ENCODE measurements around the gene SH3RF3. TPM values are rescaled to one million over a fixed set of nuclear protein-coding genes. Genes with fewer than 3 reads are reported as not detected.
"Not testable (repeated sequence)": the region's sequence is repeated elsewhere in the genome, so short reads cannot be mapped to it uniquely, and the experiment has no call there.

The SH3RF3 gene
- total RNA-seq, 1 experiment from 2014 or later, result 0.87 TPM

GRCh38 chr2:109157563-109158105 is 28.6 kb downstream of the SH3RF3 start:
- DNase-seq (ENCODE audit: low spot score), result no peak

DNA sequence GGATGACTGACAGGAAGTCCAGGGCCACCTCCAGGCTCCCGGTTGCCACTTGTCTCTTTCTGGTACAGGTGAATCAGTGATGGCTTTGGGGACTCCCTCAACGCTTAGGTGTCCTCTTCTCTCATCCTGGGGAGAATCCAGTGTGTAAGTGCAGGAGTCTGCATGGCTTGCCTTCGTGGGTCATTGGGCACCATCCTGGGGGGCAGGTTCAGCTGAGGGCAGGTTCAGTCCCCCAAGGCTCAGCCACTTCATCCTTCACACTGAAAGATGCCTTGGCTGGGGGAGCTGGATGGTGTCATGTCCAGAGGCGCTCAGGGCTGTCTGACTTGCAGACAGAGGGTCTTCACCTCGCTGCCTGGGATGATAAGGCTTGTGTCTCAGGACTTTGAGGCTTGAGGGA is 29.2 kb downstream of the SH3RF3 start:
- no peak for DNase-seq (ENCODE audit: low spot score)

DNA sequence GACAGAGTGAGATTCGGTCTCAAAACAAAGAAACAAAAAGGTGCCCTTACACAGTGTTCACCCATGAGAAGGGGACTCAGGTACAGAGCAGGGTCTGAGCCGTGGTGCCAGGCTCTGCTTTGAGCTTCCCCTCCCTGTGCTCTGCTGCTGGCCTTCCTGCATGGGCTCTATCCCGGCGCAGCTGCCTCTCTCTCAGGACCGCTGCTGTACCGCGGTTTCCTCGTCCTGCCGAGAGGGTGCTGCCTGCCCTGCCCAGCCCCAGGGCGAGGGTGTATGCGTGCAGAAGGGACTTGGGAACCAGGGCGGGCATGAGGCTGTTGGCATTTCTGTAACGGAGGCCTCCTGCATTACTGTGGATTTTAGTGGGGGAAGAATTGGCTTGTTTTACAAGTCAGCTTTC is 30.1 kb downstream of the SH3RF3 start:
- no peak for DNase-seq (ENCODE audit: low spot score)

DNA sequence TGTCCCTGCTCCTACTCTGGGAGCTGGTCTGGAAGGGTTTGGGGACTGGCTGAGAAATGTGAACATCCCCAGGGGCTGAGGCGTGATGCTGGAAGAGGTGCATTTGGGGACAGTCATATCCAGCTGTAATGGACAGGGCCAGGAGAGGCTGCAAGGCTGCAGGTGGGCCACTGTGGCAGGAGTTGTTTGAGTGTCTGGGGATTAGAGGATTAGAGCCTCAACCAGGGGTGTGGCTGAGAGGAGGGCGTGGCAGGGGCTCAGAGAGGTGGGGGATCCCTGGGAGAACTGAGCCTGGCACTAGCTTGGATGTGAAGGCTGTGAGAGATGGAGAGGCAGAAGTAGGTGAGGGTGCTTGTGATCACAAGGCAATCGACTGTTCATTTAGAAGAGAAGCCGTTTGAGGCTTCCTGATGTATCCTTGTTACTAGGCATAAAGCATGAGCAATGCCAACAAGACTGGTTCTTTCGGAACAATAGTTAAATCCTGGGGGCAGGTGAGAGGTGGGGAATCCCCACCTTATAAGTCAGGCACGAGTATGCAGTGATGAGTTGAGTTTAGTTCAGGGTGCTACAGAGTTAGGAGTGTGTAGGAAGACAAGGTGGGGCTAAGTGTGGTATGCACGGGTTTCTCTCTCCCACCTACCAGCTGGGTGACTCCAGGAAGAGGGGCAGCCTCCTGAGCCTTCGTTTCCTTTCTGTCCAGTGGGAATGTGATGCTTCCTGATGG is 31.9 kb downstream of the SH3RF3 start:
- DNase-seq (ENCODE audit: low spot score), result no peak

DNA sequence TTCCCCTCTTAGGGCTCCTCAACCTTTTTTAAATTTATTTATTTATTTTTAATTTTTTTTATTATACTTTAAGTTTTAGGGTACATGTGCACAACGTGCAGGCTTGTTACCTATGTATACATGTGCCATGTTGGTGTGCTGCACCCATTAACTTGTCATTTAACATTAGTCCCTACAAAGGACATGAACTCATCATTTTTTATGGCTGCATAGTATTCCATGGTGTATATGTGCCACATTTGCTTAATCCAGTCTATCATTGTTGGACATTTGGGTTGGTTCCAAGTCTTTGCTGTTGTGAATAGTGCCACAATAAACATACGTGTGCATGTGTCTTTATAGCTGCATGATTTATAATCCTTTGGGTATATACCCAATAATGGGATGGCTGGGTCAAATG is 33.4 kb downstream of the SH3RF3 start:
- DNase-seq (ENCODE audit: low spot score), result not testable (repeated sequence)

DNA sequence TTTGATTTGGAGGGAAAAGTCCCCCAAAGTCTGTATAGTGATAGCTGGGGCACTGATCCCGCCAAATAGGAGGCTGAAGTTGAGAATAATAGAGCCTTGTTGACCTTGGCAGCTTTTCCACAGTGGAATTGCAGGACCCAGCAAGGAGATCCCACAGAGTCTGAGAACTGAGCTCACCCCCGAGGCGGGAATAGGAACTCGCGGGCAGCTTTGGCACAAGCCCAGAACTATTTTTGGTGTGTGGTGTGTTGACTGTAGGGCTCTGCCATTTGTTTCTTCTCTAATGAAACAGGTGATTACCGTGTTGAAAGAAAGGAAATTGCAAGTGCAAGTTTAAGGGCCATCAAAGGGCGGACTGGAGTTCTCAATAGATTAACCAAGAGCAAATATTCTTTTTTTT is 34.0 kb downstream of the SH3RF3 start:
- peak; percentile 52 for DNase-seq (ENCODE audit: low spot score)

- DNase-seq (ENCODE audit: low spot score), result no peak
Measured at GRCh38 chr2:109164311-109164710, 35.3 kb downstream of the SH3RF3 start.

DNA sequence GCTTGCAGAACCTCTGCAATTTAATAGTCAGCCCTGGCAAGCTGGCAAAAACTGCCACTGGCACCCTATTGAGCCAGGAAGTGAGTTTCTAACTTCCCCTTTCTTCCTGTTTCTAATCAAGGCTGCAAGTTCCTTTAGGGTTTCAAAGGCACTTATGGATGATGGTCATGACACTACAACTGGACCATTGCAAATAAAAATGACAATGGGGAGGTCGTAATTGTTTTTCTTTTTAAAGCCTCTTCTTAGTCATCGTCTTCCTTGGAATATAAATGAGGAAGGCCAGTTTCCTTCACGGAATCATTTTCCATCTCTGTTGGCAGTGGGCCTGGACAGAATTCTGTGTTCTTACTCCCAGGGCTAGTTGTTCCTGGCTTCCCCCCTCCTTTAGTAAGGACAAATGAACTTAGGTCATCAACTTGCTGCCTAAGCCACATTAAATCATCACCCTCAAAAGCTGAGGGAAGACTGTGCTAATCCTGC is 35.8 kb downstream of the SH3RF3 start:
- DNase-seq (ENCODE audit: low spot score), result peak; percentile 33

GRCh38 chr2:109166811-109167210 is 37.8 kb downstream of the SH3RF3 start:
- no peak for DNase-seq (ENCODE audit: low spot score)

DNA sequence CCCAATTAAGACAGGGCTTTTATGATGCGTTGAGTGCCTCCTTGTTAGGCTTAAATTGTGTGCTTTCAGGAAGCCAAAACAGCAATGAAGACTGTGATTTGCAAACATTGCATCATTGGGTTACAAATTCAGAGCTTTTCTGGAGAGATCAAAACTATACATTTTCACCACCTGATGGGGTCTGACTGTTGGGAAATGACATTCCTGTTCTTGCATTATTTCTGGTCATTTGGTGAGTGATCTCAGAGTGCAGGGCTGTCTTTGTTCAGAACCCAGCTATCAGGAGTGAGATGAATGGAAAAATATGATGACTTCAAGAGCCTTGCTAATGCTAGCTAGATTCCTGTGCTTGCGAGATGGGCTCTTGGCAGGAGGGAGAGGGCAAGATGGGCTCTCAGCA is 39.1 kb downstream of the SH3RF3 start:
- DNase-seq (ENCODE audit: low spot score), result no peak

GRCh38 chr2:109168716-109169115 is 39.7 kb downstream of the SH3RF3 start:
- DNase-seq (ENCODE audit: low spot score), result no peak

- no peak for DNase-seq (ENCODE audit: low spot score)
Measured at GRCh38 chr2:109170645-109171044, 41.6 kb downstream of the SH3RF3 start.

- peak; percentile 97 for DNase-seq (ENCODE audit: low spot score)
Measured at GRCh38 chr2:109171444-109172334, 42.7 kb downstream of the SH3RF3 start.

- no peak for DNase-seq (ENCODE audit: low spot score)
Measured at GRCh38 chr2:109172556-109173105, 43.6 kb downstream of the SH3RF3 start.

- DNase-seq (ENCODE audit: low spot score), result peak; percentile 77
Measured at GRCh38 chr2:109173311-109174171, 44.5 kb downstream of the SH3RF3 start.

- peak; percentile 49 for DNase-seq (ENCODE audit: low spot score)
Measured at GRCh38 chr2:109174214-109174613, 45.2 kb downstream of the SH3RF3 start.

DNA sequence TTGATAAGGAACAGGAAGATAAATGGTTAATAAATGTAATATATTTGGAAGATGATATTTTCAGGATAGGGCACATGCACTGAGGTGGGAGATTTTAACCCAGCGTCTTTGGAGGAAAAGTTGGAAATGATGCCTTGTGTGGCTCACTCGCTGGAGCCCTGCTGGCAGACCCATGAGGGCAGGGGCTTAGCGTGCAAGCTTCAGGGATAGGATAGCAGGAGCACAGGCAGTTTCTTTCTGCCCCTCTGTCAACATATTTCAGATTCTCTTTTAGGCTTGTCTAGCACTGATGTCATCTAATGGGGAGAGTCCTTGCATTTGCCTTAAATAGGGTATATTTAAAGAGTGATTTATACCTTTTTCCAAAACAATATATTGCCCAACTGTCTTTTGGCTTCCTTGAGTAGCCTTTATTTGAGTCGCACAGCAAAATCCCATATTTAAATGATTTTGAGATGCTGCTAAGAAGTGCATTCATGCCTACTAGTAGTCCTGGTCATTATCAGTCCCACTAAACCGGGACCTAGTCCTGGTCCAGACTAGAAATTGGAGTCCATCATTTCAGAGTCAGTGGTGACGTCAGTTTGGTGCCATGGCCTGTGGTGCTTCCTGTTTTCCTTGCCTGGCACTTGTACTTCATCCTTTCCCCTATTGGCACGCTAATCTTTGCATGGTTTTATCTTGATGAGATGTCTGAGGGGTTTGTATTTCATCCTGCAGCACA is 45.8 kb downstream of the SH3RF3 start:
- DNase-seq (ENCODE audit: low spot score), result no peak

DNA sequence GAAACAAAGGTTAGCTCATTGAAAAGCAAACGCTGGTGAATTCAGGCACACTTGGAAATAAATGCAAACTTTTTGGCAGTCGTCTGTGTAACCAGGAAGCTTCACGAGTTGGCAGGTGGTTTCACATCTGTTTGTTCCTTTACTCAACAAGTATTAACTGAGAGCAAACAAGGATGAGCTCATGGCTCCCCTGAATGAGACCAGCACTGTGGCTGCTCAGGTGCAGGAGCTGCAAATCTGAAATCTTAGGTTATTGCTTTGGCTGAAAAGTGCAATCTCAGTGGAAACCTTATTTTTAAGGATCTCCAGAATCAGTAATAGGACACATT is 46.3 kb downstream of the SH3RF3 start:
- no peak for DNase-seq (ENCODE audit: low spot score)

DNA sequence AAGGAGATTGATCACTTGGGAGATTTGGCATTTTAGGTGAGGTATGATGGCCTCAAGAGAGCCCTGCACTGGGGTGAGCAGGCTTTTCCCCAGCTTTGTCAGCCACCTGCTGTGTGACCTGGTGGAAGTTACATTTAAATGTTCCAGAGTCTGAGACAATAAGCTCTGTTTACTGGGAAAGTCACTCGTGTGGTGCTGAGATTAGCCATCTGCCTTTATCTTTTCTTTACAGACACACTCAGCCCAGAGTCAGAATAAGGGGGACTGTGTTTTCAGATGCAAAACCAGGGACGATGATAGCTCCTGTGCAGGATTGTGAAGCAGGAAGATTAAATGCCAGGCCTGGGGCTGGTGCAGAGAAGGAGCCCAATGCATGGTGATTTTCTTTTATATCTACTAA is 47.9 kb downstream of the SH3RF3 start:
- DNase-seq (ENCODE audit: low spot score), result no peak

DNA sequence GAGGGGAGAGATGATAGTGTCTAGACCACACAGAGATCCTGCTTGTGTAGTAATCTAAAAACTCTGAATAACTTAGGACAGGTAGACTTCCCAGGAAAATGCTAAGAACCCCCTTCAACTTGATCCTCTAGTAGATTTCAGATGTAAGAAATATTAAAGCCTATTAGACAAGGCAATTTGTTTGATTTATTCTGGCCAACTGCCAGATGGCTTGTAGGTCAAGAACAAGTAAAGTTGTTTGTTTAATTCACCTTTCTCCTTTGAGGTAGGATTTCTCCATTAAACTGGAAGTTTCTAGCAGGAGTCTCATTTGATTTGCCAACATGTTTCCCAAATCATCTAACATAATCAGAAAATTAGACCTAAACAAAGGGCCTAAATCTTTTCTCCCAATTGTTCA is 48.6 kb downstream of the SH3RF3 start:
- no peak for DNase-seq (ENCODE audit: low spot score)

GRCh38 chr2:109178968-109179367 is 50.0 kb downstream of the SH3RF3 start:
- no peak for DNase-seq (ENCODE audit: low spot score)
